K562 treated with DMSO at 1 percent for 4 hours (cell line): ENCODE data around the gene PCDHA11. TPM values are rescaled to one million over a fixed set of nuclear protein-coding genes. Genes with fewer than 3 reads are reported as not detected.

Experiments used
- total RNA-seq: library from RNA; unstranded; fragments of 300-600 nt; gene quantifications from 2 replicates; pipeline ENCODE4 v1.2.3, GENCODE V29; 2022; ENCODE audit not compliant: insufficient read depth

PCDHA11 gene
- total RNA-seq: not detected in 2 replicates

GRCh38 chr5:140868721-140869554 lies at the start of gene PCDHA11:
Gene PCDHA11, plus strand, starts transcription at chr5:140868957. Its CDS starts 147 bp downstream, at chr5:140869104.

GRCh38 chr5:140821375-140822280 lies 47.1 kb upstream of the PCDHA11 start, which contains the start of gene PCDHA5:
Gene PCDHA5, plus strand, starts transcription at chr5:140821613.

GRCh38 chr5:140827704-140828361 lies 40.9 kb upstream of the PCDHA11 start, which contains the start of gene PCDHA6:
Gene PCDHA6, plus strand, starts transcription at chr5:140827960. Its CDS starts 132 bp downstream, at chr5:140828092.

GRCh38 chr5:140833993-140834392 lies 34.8 kb upstream of the PCDHA11 start, which contains the start of gene PCDHA7:
Gene PCDHA7, plus strand, starts transcription at chr5:140834269. Its CDS starts 115 bp downstream, at chr5:140834384.

GRCh38 chr5:140840978-140841962 lies 27.5 kb upstream of the PCDHA11 start, which contains the start of gene PCDHA8:
Gene PCDHA8, plus strand, starts transcription at chr5:140841187. Its CDS starts 135 bp downstream, at chr5:140841322.

GRCh38 chr5:140848139-140849102 lies 20.3 kb upstream of the PCDHA11 start, which contains the start of gene PCDHA9:
Gene PCDHA9, plus strand, starts transcription at chr5:140848382. Its CDS starts 114 bp downstream, at chr5:140848496.

GRCh38 chr5:140855772-140856674 lies 12.7 kb upstream of the PCDHA11 start, which contains the start of gene PCDHA10:
Gene PCDHA10, plus strand, starts transcription at chr5:140855897. Its CDS starts 152 bp downstream, at chr5:140856049.

GRCh38 chr5:140875085-140876065 lies 6.6 kb downstream of the PCDHA11 start, which contains the start of gene PCDHA12:
Gene PCDHA12, plus strand, starts transcription at chr5:140875308. Its CDS starts 165 bp downstream, at chr5:140875473.

GRCh38 chr5:140881889-140882590 lies 13.3 kb downstream of the PCDHA11 start, which contains the start of gene PCDHA13:
Gene PCDHA13, plus strand, starts transcription at chr5:140882124. Its CDS starts 145 bp downstream, at chr5:140882269.

Other genes with a start within 250 kb of the PCDHA11 start
- gene CD14, start 235.8 kb upstream of the PCDHA11 start, total RNA-seq: 4.9 TPM in 1 of 2 replicates, not detected in the other
- gene TMCO6, start 229.5 kb upstream of the PCDHA11 start, total RNA-seq: 10.4 and 10.7 TPM in 2 replicates
- 172 and 175 TPM in 2 replicates for gene NDUFA2, start 221.3 kb upstream of the PCDHA11 start, total RNA-seq
- gene IK, start 221.1 kb upstream of the PCDHA11 start, total RNA-seq: 149 and 176 TPM in 2 replicates
- gene WDR55, start 204.1 kb upstream of the PCDHA11 start, total RNA-seq: 43.1 and 46.0 TPM in 2 replicates
- 3.3 and 7.0 TPM in 2 replicates for gene DND1, start 195.4 kb upstream of the PCDHA11 start, total RNA-seq
- 43.5 and 55.6 TPM in 2 replicates for gene HARS1, start 177.6 kb upstream of the PCDHA11 start, total RNA-seq
- gene HARS2, start 177.5 kb upstream of the PCDHA11 start, total RNA-seq: 10.2 and 15.1 TPM in 2 replicates
- 34.6 and 43.0 TPM in 2 replicates for gene ZMAT2, start 168.5 kb upstream of the PCDHA11 start, total RNA-seq
- gene PCDHA1, start 82.8 kb upstream of the PCDHA11 start, total RNA-seq: not detected in 2 replicates
- gene PCDHA2, start 74.1 kb upstream of the PCDHA11 start, total RNA-seq: not detected in 2 replicates
- gene PCDHA3, start 67.9 kb upstream of the PCDHA11 start, total RNA-seq: not detected in 2 replicates
- gene PCDHA4, start 61.9 kb upstream of the PCDHA11 start, total RNA-seq: not detected in 2 replicates
- gene PCDHA5, start 47.3 kb upstream of the PCDHA11 start, total RNA-seq: not detected in 2 replicates
- not detected in 2 replicates for gene PCDHA6, start 41.0 kb upstream of the PCDHA11 start, total RNA-seq
- not detected in 2 replicates for gene PCDHA7, start 34.7 kb upstream of the PCDHA11 start, total RNA-seq
- gene PCDHA8, start 27.8 kb upstream of the PCDHA11 start, total RNA-seq: not detected in 2 replicates
- not detected in 2 replicates for gene PCDHA9, start 20.6 kb upstream of the PCDHA11 start, total RNA-seq
- gene PCDHA10, start 13.1 kb upstream of the PCDHA11 start, total RNA-seq: not detected in 2 replicates
- not detected in 2 replicates for gene PCDHA12, start 6.4 kb downstream of the PCDHA11 start, total RNA-seq
- gene PCDHA13, start 13.2 kb downstream of the PCDHA11 start, total RNA-seq: not detected in 2 replicates
- gene PCDHAC1, start 57.3 kb downstream of the PCDHA11 start, total RNA-seq: not detected in 2 replicates
- gene PCDHAC2, start 97.5 kb downstream of the PCDHA11 start, total RNA-seq: not detected in 2 replicates
- gene PCDHB1, start 182.4 kb downstream of the PCDHA11 start, total RNA-seq: not detected in 2 replicates
- not detected in 2 replicates for gene PCDHB2, start 225.7 kb downstream of the PCDHA11 start, total RNA-seq
- gene PCDHB3, start 231.5 kb downstream of the PCDHA11 start, total RNA-seq: not detected in 2 replicates